ENCODE results near the gene PTX3.

The PTX3 gene

DNA sequence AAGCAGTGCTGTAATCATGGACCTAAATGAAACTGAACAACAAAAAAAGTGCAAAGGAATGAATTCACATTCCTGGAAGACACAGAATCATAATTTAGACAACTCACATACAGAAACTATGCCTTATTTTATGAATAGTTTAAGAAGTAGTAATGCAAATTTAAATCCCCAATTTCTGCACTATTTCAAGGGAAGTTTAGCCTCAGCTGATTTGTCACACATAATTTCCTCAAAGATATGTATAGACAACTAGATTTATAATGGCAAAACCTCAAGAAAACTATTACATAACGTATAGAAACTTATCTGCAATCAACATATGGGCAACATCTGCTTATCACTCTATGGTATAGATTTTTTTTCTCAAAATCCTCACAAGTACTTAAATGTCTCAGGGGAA, 7.8 kb upstream of the PTX3 start:
- Histone ChIP-seq H2AK5ac (ENCODE audit: low read depth, low read length) (no peak overlapping the region), H3K79me1 (ENCODE audit: low read depth, low read length) (no peaks in the 10 kb centered on the region), H3K18ac (ENCODE audit: low read length) (no peak overlapping the region), H3K14ac (ENCODE audit: low read length) (no peak overlapping the region), H3K9ac (ENCODE audit: low read depth, low read length, poor library complexity) (no peak overlapping the region), H2BK15ac (ENCODE audit: low read length) (no peak overlapping the region), H3K27ac (replicated peaks; ENCODE audit: low read length) (no peak overlapping the region), H3K36me3 (replicated peaks in 1 of 2; ENCODE audit: control insufficient read depth in 2 of 2, insufficient read depth in 2 of 2, low read length in 2 of 2) (no peaks in the 10 kb centered on the region), H2AFZ (ENCODE audit: low read length) (no peak overlapping the region), H2BK120ac (ENCODE audit: low read depth, low read length) (no peak overlapping the region), H3K27me3 (ENCODE audit: control insufficient read depth in 3 of 3, insufficient read depth in 3 of 3, low read depth in 1 of 3, low read length in 3 of 3) (no peaks in the 10 kb centered on the region), H2BK5ac (ENCODE audit: low read length) (no peak overlapping the region), H3K4me1 (ENCODE audit: control insufficient read depth in 2 of 2, insufficient read depth in 1 of 2, low read depth in 1 of 2, low read length in 2 of 2) (peaks cover 0 to 2% of the 10 kb centered on the region in 2 donors), H4K8ac (ENCODE audit: low read depth, low read length) (no peak overlapping the region), H3K9me3 (replicated peaks in 1 of 2; ENCODE audit: control insufficient read depth in 2 of 2, insufficient read depth in 1 of 2, low read depth in 1 of 2, low read length in 2 of 2) (peaks cover 0 to 15% of the 10 kb centered on the region in 2 donors), H3K23ac (ENCODE audit: low read depth, low read length, poor library complexity) (no peak overlapping the region), H4K91ac (ENCODE audit: low read depth, low read length, poor library complexity) (no peak overlapping the region), H3K4me2 (ENCODE audit: insufficient read depth, low read length, poor library complexity, severe bottlenecking) (no peak overlapping the region), H2BK12ac (ENCODE audit: low read length) (no peak overlapping the region), H3K4ac (ENCODE audit: low read length) (no peak overlapping the region), H3K4me3 (ENCODE audit: low read length in 2 of 2) (no peak overlapping the region)
- no peak for DNase-seq (ENCODE audit: low spot score)
- WGBS, 2 donors (ENCODE audit: extremely low coverage in 2 of 2, insufficient read length in 2 of 2, insufficient replicate concordance in 1 of 2), result no CpG with 5 or more reads among the region's 1 CpG

DNA sequence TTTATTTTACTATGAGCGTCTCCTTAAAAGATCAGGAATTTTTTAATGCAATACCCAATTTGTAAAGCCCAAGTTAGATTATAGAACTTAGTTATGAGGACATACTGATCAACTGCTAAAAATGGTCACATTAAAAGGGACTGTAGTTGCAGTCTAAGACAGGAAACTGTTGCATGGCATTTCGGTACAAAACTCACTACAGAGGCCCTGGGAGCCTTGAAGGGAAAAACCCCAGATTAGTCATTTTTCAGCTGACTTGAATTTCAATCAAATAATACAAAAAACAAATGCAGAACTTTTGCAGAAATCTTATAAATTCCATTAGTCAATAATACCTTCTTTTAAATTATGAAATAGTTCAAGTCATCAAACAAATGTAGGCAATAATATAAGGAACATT, 6.9 kb upstream of the PTX3 start:
- Histone ChIP-seq H3K4me3 (ENCODE audit: low read length in 2 of 2) (no peak overlapping the region), H3K27me3 (ENCODE audit: control insufficient read depth in 3 of 3, insufficient read depth in 3 of 3, low read depth in 1 of 3, low read length in 3 of 3) (no peaks in the 10 kb centered on the region), H2BK12ac (ENCODE audit: low read length) (no peak overlapping the region), H4K91ac (ENCODE audit: low read depth, low read length, poor library complexity) (no peak overlapping the region), H2BK120ac (ENCODE audit: low read depth, low read length) (no peak overlapping the region), H3K36me3 (replicated peaks in 1 of 2; ENCODE audit: control insufficient read depth in 2 of 2, insufficient read depth in 2 of 2, low read length in 2 of 2) (no peaks in the 10 kb centered on the region), H3K27ac (replicated peaks; ENCODE audit: low read length) (no peak overlapping the region), H2AFZ (ENCODE audit: low read length) (no peak overlapping the region), H3K14ac (ENCODE audit: low read length) (no peak overlapping the region), H3K79me1 (ENCODE audit: low read depth, low read length) (no peaks in the 10 kb centered on the region), H3K4me1 (ENCODE audit: control insufficient read depth in 2 of 2, insufficient read depth in 1 of 2, low read depth in 1 of 2, low read length in 2 of 2) (peaks cover 0 to 2% of the 10 kb centered on the region in 2 donors), H4K8ac (ENCODE audit: low read depth, low read length) (no peak overlapping the region), H2AK5ac (ENCODE audit: low read depth, low read length) (no peak overlapping the region), H3K4ac (ENCODE audit: low read length) (no peak overlapping the region), H3K9me3 (replicated peaks in 1 of 2; ENCODE audit: control insufficient read depth in 2 of 2, insufficient read depth in 1 of 2, low read depth in 1 of 2, low read length in 2 of 2) (peaks cover 0 to 23% of the 10 kb centered on the region in 2 donors), H2BK15ac (ENCODE audit: low read length) (no peak overlapping the region), H3K4me2 (ENCODE audit: insufficient read depth, low read length, poor library complexity, severe bottlenecking) (no peak overlapping the region), H3K9ac (ENCODE audit: low read depth, low read length, poor library complexity) (no peak overlapping the region), H3K23ac (ENCODE audit: low read depth, low read length, poor library complexity) (no peak overlapping the region), H2BK5ac (ENCODE audit: low read length) (no peak overlapping the region), H3K18ac (ENCODE audit: low read length) (no peak overlapping the region)
- WGBS, 2 donors (ENCODE audit: extremely low coverage in 2 of 2, insufficient read length in 2 of 2, insufficient replicate concordance in 1 of 2), result no CpG with 5 or more reads among the region's 2 CpGs
- DNase-seq (ENCODE audit: low spot score), result no peak

DNA sequence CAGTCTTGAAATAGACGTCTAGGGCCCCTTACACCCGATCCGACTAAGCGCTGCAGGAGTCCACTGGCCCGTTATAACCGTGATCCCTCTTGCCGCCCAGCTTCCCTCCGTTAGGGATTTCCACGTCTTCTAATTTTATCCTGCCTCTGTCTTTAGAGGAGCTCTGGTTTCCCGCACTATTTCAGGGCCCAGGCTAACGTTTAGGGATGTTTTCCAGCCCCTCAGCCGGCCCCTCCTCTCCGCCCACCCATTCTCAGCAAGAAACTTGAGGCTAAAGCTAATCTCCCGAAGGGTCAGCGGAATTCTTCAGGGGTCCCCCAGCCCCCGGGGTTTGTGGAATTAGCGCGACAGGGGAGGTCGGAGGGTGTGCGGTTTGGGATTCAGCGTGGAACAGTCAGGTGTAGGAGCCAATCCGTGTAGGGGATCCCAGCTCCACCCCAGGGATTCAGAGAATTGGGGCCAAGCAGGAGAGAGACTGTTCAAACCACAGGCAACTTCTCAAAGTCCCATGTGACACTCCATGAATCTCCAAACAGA, 1.6 kb downstream of the PTX3 start:
- Histone ChIP-seq H3K27me3 (ENCODE audit: control insufficient read depth in 3 of 3, insufficient read depth in 3 of 3, low read depth in 1 of 3, low read length in 3 of 3) (no peaks in the 10 kb centered on the region), H2BK5ac (ENCODE audit: low read length) (peak overlapping the region; percentile 67), H2AFZ (ENCODE audit: low read length) (no peak overlapping the region), H3K36me3 (replicated peaks in 1 of 2; ENCODE audit: control insufficient read depth in 2 of 2, insufficient read depth in 2 of 2, low read length in 2 of 2) (peaks cover 7 to 62% of the 10 kb centered on the region in 2 donors), H3K14ac (ENCODE audit: low read length) (no peak overlapping the region), H3K9ac (ENCODE audit: low read depth, low read length, poor library complexity) (peak overlapping the region; percentile 70), H2BK15ac (ENCODE audit: low read length) (no peak overlapping the region), H2BK12ac (ENCODE audit: low read length) (no peak overlapping the region), H2AK5ac (ENCODE audit: low read depth, low read length) (peak overlapping the region; percentile 76), H4K8ac (ENCODE audit: low read depth, low read length) (no peak overlapping the region), H3K79me1 (ENCODE audit: low read depth, low read length) (no peaks in the 10 kb centered on the region), H3K4me1 (ENCODE audit: control insufficient read depth in 2 of 2, insufficient read depth in 1 of 2, low read depth in 1 of 2, low read length in 2 of 2) (peaks cover 7 to 20% of the 10 kb centered on the region in 2 donors), H2BK120ac (ENCODE audit: low read depth, low read length) (no peak overlapping the region), H3K23ac (ENCODE audit: low read depth, low read length, poor library complexity) (no peak overlapping the region), H3K9me3 (replicated peaks in 1 of 2; ENCODE audit: control insufficient read depth in 2 of 2, insufficient read depth in 1 of 2, low read depth in 1 of 2, low read length in 2 of 2) (peaks cover 0 to 51% of the 10 kb centered on the region in 2 donors), H3K18ac (ENCODE audit: low read length) (peak overlapping the region; percentile 88), H3K27ac (replicated peaks; ENCODE audit: low read length) (peak overlapping the region; percentile 93), H3K4me2 (ENCODE audit: insufficient read depth, low read length, poor library complexity, severe bottlenecking) (peak overlapping the region; percentile 82), H3K4me3 (ENCODE audit: low read length in 2 of 2) (peak overlapping the region; percentile 91 to 95), H3K4ac (ENCODE audit: low read length) (peak overlapping the region; percentile 47), H4K91ac (ENCODE audit: low read depth, low read length, poor library complexity) (no peak overlapping the region)
- no CpG with 5 or more reads among the region's 22 CpGs for WGBS, 2 donors (ENCODE audit: extremely low coverage in 2 of 2, insufficient read length in 2 of 2, insufficient replicate concordance in 1 of 2)
- DNase-seq (ENCODE audit: low spot score), result peak; percentile 59

DNA sequence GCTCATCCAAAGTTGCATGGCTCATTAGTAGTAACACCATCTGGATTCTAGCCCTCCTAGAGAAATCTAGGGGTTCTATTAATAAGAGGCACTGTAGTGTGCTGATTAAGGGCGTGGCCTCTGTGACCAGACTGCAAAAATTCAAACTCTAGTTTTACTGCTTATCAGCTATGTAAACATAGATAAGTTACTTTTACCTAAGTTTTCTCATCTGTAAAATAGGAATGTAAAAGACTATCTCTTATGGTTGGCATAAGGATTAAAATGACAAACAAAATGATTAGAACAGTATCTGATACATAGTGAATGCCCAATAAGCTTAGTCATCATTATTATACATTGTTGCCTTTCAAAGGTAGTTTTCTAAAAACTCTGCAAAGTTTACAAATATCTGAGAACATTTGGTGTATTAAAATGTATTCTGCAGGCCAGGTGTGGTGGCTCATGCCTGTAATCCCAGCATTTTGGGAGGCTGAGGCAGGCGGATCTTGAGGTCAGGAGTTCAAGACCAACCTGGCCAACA, 4.5 kb downstream of the PTX3 start:
- Histone ChIP-seq H3K4me2 (ENCODE audit: insufficient read depth, low read length, poor library complexity, severe bottlenecking) (no peak overlapping the region), H3K4me3 (ENCODE audit: low read length in 2 of 2) (peak overlapping the region in 1 of 2 donors; percentile 91), H3K36me3 (replicated peaks in 1 of 2; ENCODE audit: control insufficient read depth in 2 of 2, insufficient read depth in 2 of 2, low read length in 2 of 2) (peaks cover 7 to 78% of the 10 kb centered on the region in 2 donors), H3K23ac (ENCODE audit: low read depth, low read length, poor library complexity) (no peak overlapping the region), H2AK5ac (ENCODE audit: low read depth, low read length) (no peak overlapping the region), H4K91ac (ENCODE audit: low read depth, low read length, poor library complexity) (no peak overlapping the region), H3K27ac (replicated peaks; ENCODE audit: low read length) (no peak overlapping the region), H2BK12ac (ENCODE audit: low read length) (no peak overlapping the region), H2AFZ (ENCODE audit: low read length) (no peak overlapping the region), H4K8ac (ENCODE audit: low read depth, low read length) (no peak overlapping the region), H2BK15ac (ENCODE audit: low read length) (no peak overlapping the region), H2BK5ac (ENCODE audit: low read length) (no peak overlapping the region), H3K9me3 (replicated peaks in 1 of 2; ENCODE audit: control insufficient read depth in 2 of 2, insufficient read depth in 1 of 2, low read depth in 1 of 2, low read length in 2 of 2) (peaks cover 0 to 47% of the 10 kb centered on the region in 2 donors), H3K4me1 (ENCODE audit: control insufficient read depth in 2 of 2, insufficient read depth in 1 of 2, low read depth in 1 of 2, low read length in 2 of 2) (peaks cover 7 to 22% of the 10 kb centered on the region in 2 donors), H3K9ac (ENCODE audit: low read depth, low read length, poor library complexity) (no peak overlapping the region), H3K4ac (ENCODE audit: low read length) (no peak overlapping the region), H2BK120ac (ENCODE audit: low read depth, low read length) (no peak overlapping the region), H3K79me1 (ENCODE audit: low read depth, low read length) (no peaks in the 10 kb centered on the region), H3K14ac (ENCODE audit: low read length) (no peak overlapping the region), H3K27me3 (ENCODE audit: control insufficient read depth in 3 of 3, insufficient read depth in 3 of 3, low read depth in 1 of 3, low read length in 3 of 3) (no peaks in the 10 kb centered on the region), H3K18ac (ENCODE audit: low read length) (no peak overlapping the region)
- DNase-seq (ENCODE audit: low spot score), result no peak
- WGBS, 2 donors (ENCODE audit: extremely low coverage in 2 of 2, insufficient read length in 2 of 2, insufficient replicate concordance in 1 of 2), result no CpG with 5 or more reads among the region's 2 CpGs

Measured in neuronal stem cell (in vitro differentiated cells).